Neural cell (in vitro differentiated cells): ENCODE results near the gene UNC5B. TPM values are rescaled to one million over a fixed set of nuclear protein-coding genes. Genes with fewer than 3 reads are reported as not detected.

Experiments used
- H2AFZ ChIP-seq: fragments of 200-600, 300-800 bp; sonication (generic), shearing (Covaris generic); 2 replicates; pipeline ENCODE4 v1.6.0; 2014; ENCODE audit warnings: low read depth, mild to moderate bottlenecking, antibody characterized with exemption, low read length, moderate library complexity
- H3F3A ChIP-seq: fragments of 200-600 bp; shearing (Covaris generic); 2 replicates; pipeline ENCODE4 v1.6.1; 2016; ENCODE audit warnings: mild to moderate bottlenecking, moderate library complexity, mixed read lengths, antibody characterized with exemption, low read length; ENCODE audit not compliant: insufficient read depth, poor library complexity, severe bottlenecking
- H3K27ac ChIP-seq: fragments of 200-600, 300-800 bp; sonication (generic), shearing (Covaris generic); 2 replicates; pipeline ENCODE4 v1.5.1; 2014; ENCODE audit warnings: mild to moderate bottlenecking, low read length, moderate library complexity
- H3K27me3 ChIP-seq: fragments of 300-800, 200-600 bp; sonication (generic), shearing (Covaris generic); 2 replicates; pipeline ENCODE4 v1.6.0; 2014; ENCODE audit warnings: mild to moderate bottlenecking, low read depth, low read length, moderate library complexity; ENCODE audit not compliant: insufficient read depth
- H3K36me3 ChIP-seq: fragments of 300-800, 200-600 bp; sonication (generic), shearing (Covaris generic); 2 replicates; pipeline ENCODE4 v1.5.1; 2014; ENCODE audit warnings: mild to moderate bottlenecking, antibody characterized with exemption, low read length, moderate library complexity; ENCODE audit not compliant: insufficient read depth
- H3K4me2 ChIP-seq: fragments of 300-800, 200-600 bp; sonication (generic), shearing (Covaris generic); 2 replicates; pipeline ENCODE4 v1.6.0; 2014; ENCODE audit warnings: mild to moderate bottlenecking, low read length
- H3K4me3 ChIP-seq: fragments of 300-800, 200-600 bp; sonication (generic), shearing (Covaris generic); 2 replicates; pipeline ENCODE4 v1.5.1; 2014; ENCODE audit warnings: mild to moderate bottlenecking, low read length, moderate library complexity
- H3K79me2 ChIP-seq: fragments of 200-600 bp; shearing (Covaris generic); replicated peaks from 2 replicates; pipeline ENCODE4 v1.6.0; 2014; ENCODE audit warnings: mild to moderate bottlenecking, low read length, moderate library complexity; ENCODE audit not compliant: insufficient read depth
- H3K9ac ChIP-seq: fragments of 300-800, 200-600 bp; sonication (generic), shearing (Covaris generic); 2 replicates; pipeline ENCODE4 v1.6.1; 2016; ENCODE audit warnings: mild to moderate bottlenecking, low read length, mixed read lengths
- H3K9me2 ChIP-seq: fragments of 200-600 bp; shearing (Covaris generic); 2 replicates; pipeline ENCODE4 v1.6.1; 2016; ENCODE audit warnings: mild to moderate bottlenecking, low read length, mixed read lengths; ENCODE audit not compliant: insufficient read depth
- H3K9me3 ChIP-seq: fragments of 200-600, 300-800 bp; sonication (generic), shearing (Covaris generic); 2 replicates; pipeline ENCODE4 v1.6.1; 2016; ENCODE audit warnings: mild to moderate bottlenecking, mixed run types, low read length, moderate library complexity, mixed read lengths
- H4K20me1 ChIP-seq: fragments of 200-600 bp; shearing (Covaris generic); 2 replicates; pipeline ENCODE4 v1.6.1; 2016; ENCODE audit warnings: mild to moderate bottlenecking, mixed run types; ENCODE audit not compliant: insufficient read depth
- EP300 ChIP-seq: fragments of 450-650 bp; conservative IDR thresholded peaks from 2 replicates; pipeline ENCODE4 v1.6.1; 2014; ENCODE audit warnings: antibody characterized with exemption, mild to moderate bottlenecking, moderate library complexity; ENCODE audit not compliant: poor library complexity, severe bottlenecking
- EZH2 ChIP-seq: fragments of 200-600, 300-800 bp; shearing (Covaris generic), sonication (generic); IDR thresholded peaks from 2 replicates; pipeline ENCODE4 v1.6.1; 2014; ENCODE audit warnings: antibody characterized with exemption, low read length, borderline replicate concordance, mild to moderate bottlenecking; ENCODE audit not compliant: insufficient read depth, poor library complexity, severe bottlenecking
- MXI1 ChIP-seq: fragments of 450-650 bp; conservative IDR thresholded peaks from 2 replicates; pipeline ENCODE4 v1.6.1; 2014; ENCODE audit warnings: antibody characterized with exemption, mild to moderate bottlenecking; ENCODE audit not compliant: poor library complexity, severe bottlenecking
- POLR2AphosphoS5 ChIP-seq: IDR thresholded peaks from 2 replicates; pipeline ENCODE4 v1.6.1; 2012
- RAD21 ChIP-seq: fragments of 450-650 bp; conservative IDR thresholded peaks from 2 replicates; pipeline ENCODE4 v1.6.1; 2014; ENCODE audit warnings: antibody characterized with exemption, mild to moderate bottlenecking, moderate library complexity
- SMC3 ChIP-seq: fragments of 450-650 bp; conservative IDR thresholded peaks from 2 replicates; pipeline ENCODE4 v1.6.1; 2014; ENCODE audit warnings: antibody characterized with exemption, mild to moderate bottlenecking, moderate library complexity; ENCODE audit not compliant: poor library complexity
- TAF1 ChIP-seq: IDR thresholded peaks from 2 replicates; pipeline ENCODE4 v1.6.1; 2012; ENCODE audit warnings: low read depth
- polyA plus RNA-seq: library from polyadenylated mRNA; depleted of rRNA; stranded (reverse); fragments of >200 nt; gene quantifications from 2 replicates; pipeline ENCODE4 v1.2.3, GENCODE V29; 2014
- TF ChIP-seq, protein P1 (sequence below): fragments of 450-650 bp; IDR thresholded peaks from 2 replicates; pipeline ENCODE4 v1.5.1; 2014; ENCODE audit warnings: antibody characterized with exemption, mild to moderate bottlenecking, moderate library complexity; ENCODE audit not compliant: poor library complexity, severe bottlenecking
- TF ChIP-seq, protein P2 (sequence below): IDR thresholded peaks from 2 replicates; pipeline ENCODE4 v1.6.1; 2012; ENCODE audit warnings: borderline replicate concordance

Gene UNC5B
- polyA plus RNA-seq, 1 donor from 2014 or later: 2.0 TPM

DNA sequence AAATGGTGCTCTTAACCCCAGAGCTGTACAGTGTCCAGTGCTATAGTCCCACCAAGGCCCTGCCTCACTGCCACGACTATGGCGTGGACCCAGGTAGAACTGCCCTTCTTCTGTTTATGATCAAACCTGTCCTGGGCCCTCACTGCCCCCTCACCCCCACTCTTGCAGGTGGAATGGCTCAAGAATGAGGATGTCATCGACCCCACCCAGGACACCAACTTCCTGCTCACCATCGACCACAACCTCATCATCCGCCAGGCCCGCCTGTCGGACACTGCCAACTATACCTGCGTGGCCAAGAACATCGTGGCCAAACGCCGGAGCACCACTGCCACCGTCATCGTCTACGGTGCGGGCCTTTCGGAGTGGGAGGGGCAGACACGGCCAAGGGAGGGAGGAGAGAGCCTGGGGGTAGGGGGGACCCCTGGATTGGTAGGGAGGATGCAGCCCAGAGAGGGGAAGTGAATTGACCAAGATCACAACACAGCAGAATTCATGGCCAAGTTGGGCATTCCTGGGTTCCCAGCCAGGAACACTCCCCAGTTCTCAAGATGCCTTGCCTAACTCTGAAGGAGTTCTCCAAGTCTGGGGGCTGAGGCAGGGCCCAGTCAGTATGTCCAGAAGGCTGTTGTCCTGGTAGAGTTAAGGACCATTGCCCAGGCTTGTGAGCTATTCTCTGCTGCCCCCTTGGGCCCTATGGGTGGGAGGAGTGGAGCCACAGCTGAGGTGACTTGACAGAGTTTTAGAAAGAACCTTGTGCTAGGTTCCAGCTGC lies 74.3 kb downstream of the UNC5B start:
- H4K20me1 ChIP-seq: no peaks in the 10 kb centered on the region
- H3K36me3 ChIP-seq: no peaks in the 10 kb centered on the region
- H3K9me2 ChIP-seq: no peaks in the 10 kb centered on the region
- no peaks in the 10 kb centered on the region for H3K27me3 ChIP-seq
- H3K27ac ChIP-seq: no peak overlapping the region
- H2AFZ ChIP-seq: no peak overlapping the region
- TF ChIP-seq EZH2 (no peak), POLR2AphosphoS5 (no peak), RAD21 (no peak), MXI1 (no peak), TAF1 (no peak), SMC3 (no peak), EP300 (no peak)
- TF ChIP-seq, protein P1, sequence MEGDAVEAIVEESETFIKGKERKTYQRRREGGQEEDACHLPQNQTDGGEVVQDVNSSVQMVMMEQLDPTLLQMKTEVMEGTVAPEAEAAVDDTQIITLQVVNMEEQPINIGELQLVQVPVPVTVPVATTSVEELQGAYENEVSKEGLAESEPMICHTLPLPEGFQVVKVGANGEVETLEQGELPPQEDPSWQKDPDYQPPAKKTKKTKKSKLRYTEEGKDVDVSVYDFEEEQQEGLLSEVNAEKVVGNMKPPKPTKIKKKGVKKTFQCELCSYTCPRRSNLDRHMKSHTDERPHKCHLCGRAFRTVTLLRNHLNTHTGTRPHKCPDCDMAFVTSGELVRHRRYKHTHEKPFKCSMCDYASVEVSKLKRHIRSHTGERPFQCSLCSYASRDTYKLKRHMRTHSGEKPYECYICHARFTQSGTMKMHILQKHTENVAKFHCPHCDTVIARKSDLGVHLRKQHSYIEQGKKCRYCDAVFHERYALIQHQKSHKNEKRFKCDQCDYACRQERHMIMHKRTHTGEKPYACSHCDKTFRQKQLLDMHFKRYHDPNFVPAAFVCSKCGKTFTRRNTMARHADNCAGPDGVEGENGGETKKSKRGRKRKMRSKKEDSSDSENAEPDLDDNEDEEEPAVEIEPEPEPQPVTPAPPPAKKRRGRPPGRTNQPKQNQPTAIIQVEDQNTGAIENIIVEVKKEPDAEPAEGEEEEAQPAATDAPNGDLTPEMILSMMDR: no peak
- TF ChIP-seq, protein P2, sequence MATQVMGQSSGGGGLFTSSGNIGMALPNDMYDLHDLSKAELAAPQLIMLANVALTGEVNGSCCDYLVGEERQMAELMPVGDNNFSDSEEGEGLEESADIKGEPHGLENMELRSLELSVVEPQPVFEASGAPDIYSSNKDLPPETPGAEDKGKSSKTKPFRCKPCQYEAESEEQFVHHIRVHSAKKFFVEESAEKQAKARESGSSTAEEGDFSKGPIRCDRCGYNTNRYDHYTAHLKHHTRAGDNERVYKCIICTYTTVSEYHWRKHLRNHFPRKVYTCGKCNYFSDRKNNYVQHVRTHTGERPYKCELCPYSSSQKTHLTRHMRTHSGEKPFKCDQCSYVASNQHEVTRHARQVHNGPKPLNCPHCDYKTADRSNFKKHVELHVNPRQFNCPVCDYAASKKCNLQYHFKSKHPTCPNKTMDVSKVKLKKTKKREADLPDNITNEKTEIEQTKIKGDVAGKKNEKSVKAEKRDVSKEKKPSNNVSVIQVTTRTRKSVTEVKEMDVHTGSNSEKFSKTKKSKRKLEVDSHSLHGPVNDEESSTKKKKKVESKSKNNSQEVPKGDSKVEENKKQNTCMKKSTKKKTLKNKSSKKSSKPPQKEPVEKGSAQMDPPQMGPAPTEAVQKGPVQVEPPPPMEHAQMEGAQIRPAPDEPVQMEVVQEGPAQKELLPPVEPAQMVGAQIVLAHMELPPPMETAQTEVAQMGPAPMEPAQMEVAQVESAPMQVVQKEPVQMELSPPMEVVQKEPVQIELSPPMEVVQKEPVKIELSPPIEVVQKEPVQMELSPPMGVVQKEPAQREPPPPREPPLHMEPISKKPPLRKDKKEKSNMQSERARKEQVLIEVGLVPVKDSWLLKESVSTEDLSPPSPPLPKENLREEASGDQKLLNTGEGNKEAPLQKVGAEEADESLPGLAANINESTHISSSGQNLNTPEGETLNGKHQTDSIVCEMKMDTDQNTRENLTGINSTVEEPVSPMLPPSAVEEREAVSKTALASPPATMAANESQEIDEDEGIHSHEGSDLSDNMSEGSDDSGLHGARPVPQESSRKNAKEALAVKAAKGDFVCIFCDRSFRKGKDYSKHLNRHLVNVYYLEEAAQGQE: no peak
- no peak overlapping the region for H3K4me2 ChIP-seq
- H3K79me2 ChIP-seq: no peaks in the 10 kb centered on the region
- H3K9me3 ChIP-seq: no peaks in the 10 kb centered on the region
- no peak overlapping the region for H3K4me3 ChIP-seq
- H3F3A ChIP-seq: no peaks in the 10 kb centered on the region
- no peak overlapping the region for H3K9ac ChIP-seq

DNA sequence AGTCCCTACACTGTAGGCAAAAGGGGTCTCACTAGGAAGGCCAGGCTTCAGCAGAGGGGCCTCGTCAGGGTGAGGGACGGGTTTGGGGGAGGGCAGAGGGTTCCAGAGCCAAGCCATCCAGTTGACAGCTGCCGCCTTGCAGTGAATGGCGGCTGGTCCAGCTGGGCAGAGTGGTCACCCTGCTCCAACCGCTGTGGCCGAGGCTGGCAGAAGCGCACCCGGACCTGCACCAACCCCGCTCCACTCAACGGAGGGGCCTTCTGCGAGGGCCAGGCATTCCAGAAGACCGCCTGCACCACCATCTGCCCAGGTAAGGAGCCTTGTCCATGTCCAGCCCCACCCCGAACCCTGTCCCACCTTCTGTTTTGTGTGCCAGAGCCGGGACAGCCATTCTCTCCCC lies 75.1 kb downstream of the UNC5B start:
- H3K36me3 ChIP-seq: no peaks in the 10 kb centered on the region
- no peaks in the 10 kb centered on the region for H3K27me3 ChIP-seq
- H2AFZ ChIP-seq: no peak overlapping the region
- H3K9me3 ChIP-seq: no peaks in the 10 kb centered on the region
- no peak overlapping the region for H3K9ac ChIP-seq
- H4K20me1 ChIP-seq: no peaks in the 10 kb centered on the region
- no peak overlapping the region for H3K27ac ChIP-seq
- no peaks in the 10 kb centered on the region for H3K79me2 ChIP-seq
- TF ChIP-seq EZH2: no peak
- TF ChIP-seq EP300: no peak
- H3K4me2 ChIP-seq: no peak overlapping the region
- H3F3A ChIP-seq: no peaks in the 10 kb centered on the region
- H3K9me2 ChIP-seq: no peaks in the 10 kb centered on the region
- no peak overlapping the region for H3K4me3 ChIP-seq
